Measurements from ENCODE around the gene NDUFAF8.

Gene NDUFAF8

DNA sequence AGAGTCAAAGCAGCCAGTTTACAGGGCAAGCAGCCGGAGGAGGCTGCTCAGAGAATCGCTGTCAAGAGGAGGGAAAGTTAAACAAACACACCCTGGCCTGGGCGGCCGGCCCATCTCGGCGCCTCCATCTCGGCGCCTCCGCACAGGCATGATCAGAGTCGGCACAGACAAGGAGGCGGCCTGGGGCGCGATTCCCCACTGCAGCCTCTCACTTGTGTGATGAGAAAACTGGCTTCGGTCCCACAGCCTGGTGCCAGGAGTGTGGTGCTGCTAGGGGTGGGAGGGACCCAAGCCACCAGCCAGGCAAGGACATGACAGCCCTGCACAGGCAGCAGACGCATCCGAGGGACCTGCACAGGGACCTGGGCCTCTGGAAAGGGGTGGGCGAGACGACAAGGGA, 38.3 kb downstream of the NDUFAF8 start:
- TF ChIP-seq Cebpa-rat (IDR thresholded peaks at IDR 0.05): no peak

DNA sequence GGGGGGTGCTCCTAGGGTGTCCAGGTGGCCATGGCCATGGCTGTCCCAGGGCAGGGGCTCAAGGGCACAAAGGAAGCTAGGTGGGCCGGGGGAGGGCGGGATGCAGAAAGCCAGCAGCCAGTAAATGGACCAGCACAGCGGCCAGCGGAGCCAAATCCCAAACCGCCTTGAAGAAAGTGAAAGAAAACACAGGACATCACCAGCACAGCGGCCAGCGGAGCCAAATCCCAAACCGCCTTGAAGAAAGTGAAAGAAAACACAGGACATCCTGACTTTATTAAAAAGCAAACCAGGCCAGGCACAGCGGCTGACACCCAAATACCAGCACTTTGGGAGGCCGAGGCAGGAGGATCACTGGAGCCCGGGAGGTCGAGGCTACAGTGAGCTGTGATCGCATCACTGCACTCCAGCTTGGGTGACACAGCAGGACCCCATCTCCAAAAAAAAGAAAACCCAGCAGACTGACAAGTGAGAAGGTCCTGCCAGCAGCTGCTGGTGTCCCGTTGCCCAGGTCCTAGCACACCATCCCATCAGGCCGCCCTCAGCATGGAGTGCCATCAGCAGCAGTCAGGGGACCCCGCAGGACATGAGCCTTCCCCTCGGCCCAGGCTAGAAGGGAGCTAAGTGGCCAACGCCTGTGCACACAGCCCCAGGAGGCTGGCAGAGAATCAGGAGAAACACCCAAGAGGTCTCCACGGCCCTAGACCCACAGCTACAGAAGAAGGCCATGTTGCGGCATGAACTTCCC, 39.0 kb downstream of the NDUFAF8 start:
- Histone ChIP-seq H3K27ac (no peak overlapping the region), H3K36me3 (peaks cover 90 to 100% (median 96%) of the 10 kb centered on the region in 11 experiments)

More for the DNA sequence above, 38.3 kb downstream of the NDUFAF8 start:
- no peak overlapping the region for H3K4me2 ChIP-seq
- H3K4me3 ChIP-seq: no peak overlapping the region
- H3K27ac ChIP-seq: no peak overlapping the region
- no peaks in the 10 kb centered on the region for H3K27me3 ChIP-seq
- H3K9ac ChIP-seq: no peak overlapping the region
- H3K4me1 ChIP-seq: peaks cover 10 to 18% (median 14%) of the 10 kb centered on the region in 10 experiments; a peak in 19 of 20 replicates
- H3K36me3 ChIP-seq: peaks cover 90 to 100% (median 96%) of the 10 kb centered on the region in 11 experiments
- no peaks in the 10 kb centered on the region for H3K9me3 ChIP-seq (replicated peaks in 1 of 11)
- H4K20me1 ChIP-seq: peaks cover 0 to 50% (median 10%) of the 10 kb centered on the region in 11 experiments; a peak in 10 of 22 replicates

DNA sequence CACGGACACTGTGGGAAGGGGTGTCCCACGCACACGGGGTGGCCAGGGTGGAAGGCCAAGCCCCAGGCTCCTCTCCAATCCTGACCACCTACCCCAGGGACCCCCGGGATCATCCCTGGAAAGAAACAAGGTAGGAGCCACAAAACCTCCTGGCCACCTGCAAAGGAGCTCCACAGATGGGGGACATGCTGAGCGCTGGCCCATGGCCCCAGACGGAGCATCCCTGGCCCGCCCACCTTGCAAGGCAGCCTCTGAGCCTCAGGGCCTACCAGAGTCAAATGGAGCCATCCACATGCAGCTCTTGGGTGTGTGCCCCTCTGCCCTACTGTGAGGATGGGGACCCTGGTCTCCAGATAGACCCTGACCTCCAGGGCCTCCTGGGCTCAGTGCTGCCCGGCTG, 39.7 kb downstream of the NDUFAF8 start:
- no peak for TF ChIP-seq Cebpa-rat (IDR thresholded peaks at IDR 0.05)

More for the DNA sequence above, 39.0 kb downstream of the NDUFAF8 start:
- no peak for TF ChIP-seq Cebpa-rat (IDR thresholded peaks at IDR 0.05)
- no peak overlapping the region for H3K4me2 ChIP-seq
- H3K9ac ChIP-seq: 0 out of 22 replicates have a peak overlapping the region, but pooled peaks of 1 of the 11 experiments have one; percentile 6
- H3K4me3 ChIP-seq: no peak overlapping the region
- H3K4me1 ChIP-seq: peaks cover 3 to 12% (median 7%) of the 10 kb centered on the region in 10 experiments; a peak in 19 of 20 replicates
- no peaks in the 10 kb centered on the region for H3K9me3 ChIP-seq (replicated peaks in 1 of 11)
- peaks cover 0 to 43% (median 8%) of the 10 kb centered on the region in 11 experiments; a peak in 10 of 22 replicates for H4K20me1 ChIP-seq
- no peaks in the 10 kb centered on the region for H3K27me3 ChIP-seq

DNA sequence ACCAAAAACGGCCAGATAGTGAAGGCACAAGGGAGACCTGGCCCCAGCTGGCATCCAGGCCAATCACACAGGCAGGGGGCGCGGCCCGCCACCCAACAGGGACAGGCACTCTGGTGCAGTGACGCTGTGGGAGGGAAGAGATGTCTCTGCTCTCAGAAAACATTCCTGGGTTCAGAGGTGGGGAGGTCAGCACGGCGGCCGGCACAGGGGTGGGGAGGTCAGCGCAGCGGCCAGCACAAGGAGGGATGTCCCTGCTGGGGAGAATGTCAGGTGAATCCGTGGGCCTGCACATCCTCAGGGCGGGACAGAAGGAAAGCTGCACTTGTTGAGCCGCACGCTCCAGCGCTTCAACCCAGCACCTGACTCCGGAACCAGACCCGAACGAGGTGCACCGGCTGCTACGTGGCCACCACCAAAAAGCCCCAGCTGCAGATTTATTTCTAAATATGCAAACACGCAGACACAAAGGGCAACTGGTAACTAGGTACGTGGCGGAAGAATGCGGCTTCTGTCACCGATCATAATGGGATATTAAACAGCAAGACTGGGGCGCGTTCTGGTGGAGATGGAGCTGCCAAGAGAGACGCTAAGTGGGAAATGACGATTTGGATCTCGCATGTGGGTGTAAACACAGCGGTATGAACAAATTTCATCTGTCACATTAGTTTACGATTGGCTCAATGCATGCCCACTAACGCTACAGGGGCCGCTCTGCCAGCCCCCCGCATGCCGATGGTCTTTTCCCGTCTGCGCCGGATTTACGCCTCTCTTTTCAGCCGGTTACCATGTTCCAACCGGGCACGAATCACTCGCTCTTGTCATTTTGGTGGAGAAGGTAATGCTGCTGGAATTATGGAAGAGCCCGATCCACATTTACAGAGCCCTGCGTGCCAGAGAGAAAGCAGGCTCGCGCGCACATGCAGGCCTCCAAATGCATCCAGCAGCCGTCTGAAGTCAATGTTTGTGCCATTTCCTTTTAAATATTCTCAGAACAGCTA, 40.5 kb downstream of the NDUFAF8 start:
- no peak overlapping the region for H3K4me3 ChIP-seq
- no peak overlapping the region for H3K27ac ChIP-seq
- no peaks in the 10 kb centered on the region for H3K27me3 ChIP-seq
- H3K4me2 ChIP-seq: no peak overlapping the region
- no peak for TF ChIP-seq Cebpa-rat (IDR thresholded peaks at IDR 0.05)
- H3K36me3 ChIP-seq: peaks cover 78 to 97% (median 89%) of the 10 kb centered on the region in 11 experiments
- no peaks in the 10 kb centered on the region for H3K9me3 ChIP-seq (replicated peaks in 1 of 11)
- H3K4me1 ChIP-seq: peaks cover 3 to 16% (median 9%) of the 10 kb centered on the region in 10 experiments; a peak in 19 of 20 replicates
- peaks cover 0 to 39% (median 8%) of the 10 kb centered on the region in 11 experiments; a peak in 8 of 22 replicates for H4K20me1 ChIP-seq
- no peak overlapping the region for H3K9ac ChIP-seq

More for the DNA sequence above, 39.7 kb downstream of the NDUFAF8 start:
- no peak overlapping the region for H3K4me2 ChIP-seq
- H3K9me3 ChIP-seq (replicated peaks in 1 of 11): no peaks in the 10 kb centered on the region
- no peaks in the 10 kb centered on the region for H3K27me3 ChIP-seq
- H4K20me1 ChIP-seq: peaks cover 0 to 43% (median 8%) of the 10 kb centered on the region in 11 experiments; a peak in 8 of 22 replicates
- H3K4me3 ChIP-seq: no peak overlapping the region
- peaks cover 0 to 9% (median 3%) of the 10 kb centered on the region in 10 experiments; a peak in 8 of 20 replicates for H3K4me1 ChIP-seq
- H3K9ac ChIP-seq: 0 out of 22 replicates have a peak overlapping the region, but pooled peaks of 1 of the 11 experiments have one; percentile 26
- peaks cover 85 to 100% (median 95%) of the 10 kb centered on the region in 11 experiments for H3K36me3 ChIP-seq
- H3K27ac ChIP-seq: no peak overlapping the region

- Histone ChIP-seq H4K20me1 (peaks cover 0 to 34% (median 8%) of the 10 kb centered on the region in 11 experiments; a peak in 8 of 22 replicates), H3K4me3 (no peak overlapping the region), H3K9me3 (replicated peaks in 1 of 11) (no peaks in the 10 kb centered on the region), H3K9ac (no peak overlapping the region), H3K27ac (no peak overlapping the region), H3K36me3 (peaks cover 70 to 89% (median 80%) of the 10 kb centered on the region in 11 experiments), H3K4me2 (no peak overlapping the region), H3K4me1 (peaks cover 8 to 26% (median 19%) of the 10 kb centered on the region in 10 experiments; a peak in 19 of 20 replicates), H3K27me3 (no peaks in the 10 kb centered on the region)
- TF ChIP-seq Cebpa-rat (IDR thresholded peaks at IDR 0.05): no peak
These were observed 41.5 kb downstream of the NDUFAF8 start for GRCh38 chr17:81280571-81280970.

DNA sequence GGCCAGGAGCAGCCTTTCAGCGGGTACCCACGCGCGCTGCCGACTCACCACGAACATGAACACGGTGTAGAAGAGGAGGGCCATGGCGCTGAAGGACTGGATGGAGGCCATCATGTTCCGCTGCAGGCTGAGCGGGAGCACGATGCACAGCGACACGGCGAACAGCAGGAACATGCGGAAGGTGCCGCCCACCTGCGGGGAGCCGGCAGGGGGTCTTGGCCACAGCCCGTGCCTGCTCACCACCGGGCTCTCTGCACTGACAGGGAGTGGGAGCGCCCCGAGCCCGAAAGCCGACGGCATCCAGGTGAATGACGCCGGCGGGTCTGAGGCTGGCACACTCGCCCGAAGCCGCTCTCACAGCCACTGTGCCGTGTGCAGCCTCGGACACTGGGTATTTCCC, 43.0 kb downstream of the NDUFAF8 start:
- TF ChIP-seq Cebpa-rat (IDR thresholded peaks at IDR 0.05): no peak
- peak overlapping the region in 1 of 11 experiments; percentile 15; a peak in 1 of 22 replicates for H3K9ac ChIP-seq
- no peak overlapping the region for H3K4me3 ChIP-seq
- no peaks in the 10 kb centered on the region for H3K9me3 ChIP-seq (replicated peaks in 1 of 11)
- H4K20me1 ChIP-seq: peaks cover 0 to 28% (median 8%) of the 10 kb centered on the region in 11 experiments; a peak in 9 of 22 replicates
- H3K4me1 ChIP-seq: peaks cover 24 to 42% (median 35%) of the 10 kb centered on the region in 10 experiments
- H3K27me3 ChIP-seq: no peaks in the 10 kb centered on the region
- H3K4me2 ChIP-seq: no peak overlapping the region
- H3K27ac ChIP-seq: peak overlapping the region in 1 of 11 experiments; percentile 31; a peak in 3 of 22 replicates
- peaks cover 55 to 73% (median 64%) of the 10 kb centered on the region in 11 experiments for H3K36me3 ChIP-seq

- Histone ChIP-seq H3K27me3 (no peaks in the 10 kb centered on the region), H3K9ac (peak overlapping the region in 1 of 11 experiments; percentile 15; a peak in 1 of 22 replicates), H3K36me3 (peaks cover 49 to 66% (median 57%) of the 10 kb centered on the region in 11 experiments), H3K4me2 (no peak overlapping the region), H3K9me3 (replicated peaks in 1 of 11) (no peaks in the 10 kb centered on the region), H4K20me1 (peaks cover 0 to 28% (median 6%) of the 10 kb centered on the region in 11 experiments; a peak in 7 of 22 replicates), H3K4me3 (no peak overlapping the region), H3K27ac (peak overlapping the region in 1 of 11 experiments; percentile 31; a peak in 1 of 22 replicates), H3K4me1 (peaks cover 31 to 49% (median 42%) of the 10 kb centered on the region in 10 experiments)
- TF ChIP-seq Cebpa-rat (IDR thresholded peaks at IDR 0.05): no peak
These were observed 43.8 kb downstream of the NDUFAF8 start for GRCh38 chr17:81282876-81283275.

GRCh38 chr17:81285179-81285878, 46.2 kb downstream of the NDUFAF8 start:
- TF ChIP-seq Cebpa-rat (IDR thresholded peaks at IDR 0.05): no peak
- Histone ChIP-seq H3K4me1 (peaks cover 46 to 66% (median 57%) of the 10 kb centered on the region in 10 experiments), H3K4me3 (peak overlapping the region; percentile 38 to 68 (median 58)), H3K27ac (peak overlapping the region; percentile 59 to 97 (median 93)), H3K27me3 (no peaks in the 10 kb centered on the region), H3K9ac (peak overlapping the region; percentile 73 to 89 (median 82); a peak in 21 of 22 replicates), H3K36me3 (peaks cover 36 to 65% (median 53%) of the 10 kb centered on the region in 11 experiments), H3K4me2 (peak overlapping the region; percentile 88 to 100 (median 98)), H3K9me3 (replicated peaks in 1 of 11) (no peaks in the 10 kb centered on the region), H4K20me1 (peaks cover 0 to 28% (median 6%) of the 10 kb centered on the region in 11 experiments; a peak in 9 of 22 replicates)

Measured in BLaER1 treated with 17β-estradiol and CSF1 and Interleukin-3, amounts not matched to agents 10 nM and 100 nM (cell line).